Heart left ventricle (tissue), 16 donors: ENCODE measurements around the gene SCAND1. TPM values are rescaled to one million over a fixed set of nuclear protein-coding genes. Genes with fewer than 3 reads are reported as not detected.

Experiments
- ATAC-seq, 4 donors: fragments of 200-7000 bp; cut with Tn5 transposase; one replicate each; pipeline ENCODE4 v1.9.1; 2020 to 2022; ENCODE audit warnings: moderate library complexity in 4 of 4, mild to moderate bottlenecking in 3 of 4, moderate number of reproducible peaks in 1 of 4
- DNase-seq, 5 donors: peaks; one replicate each; pipeline ENCODE4 v3.0.0-alpha.2; 2020
- H3K27ac ChIP-seq, 12 donors: fragments of 200-600 bp; sonication (generic) in 4 of 12; one replicate each; pipeline versions ENCODE4 v1.5.0 to v1.8.0; 2016 to 2022; ENCODE audit warnings: mild to moderate bottlenecking in 2 of 12
- H3K27me3 ChIP-seq, 9 donors: fragments of 200-600 bp; sonication (generic) in 2 of 9; one replicate each; pipeline versions ENCODE4 v1.5.1 to v1.8.0; 2016 to 2022; ENCODE audit warnings: mild to moderate bottlenecking in 3 of 9
- H3K36me3 ChIP-seq, 9 donors: fragments of 200-600 bp; sonication (generic) in 2 of 9; one replicate each; pipeline versions ENCODE4 v1.5.0 to v1.8.0; 2018 to 2022; ENCODE audit warnings: mild to moderate bottlenecking in 2 of 9
- H3K4me1 ChIP-seq, 12 donors: fragments of 200-600 bp; sonication (generic) in 4 of 12; one replicate each; pipeline versions ENCODE4 v1.5.0 to v1.8.0; 2016 to 2022; ENCODE audit warnings: mild to moderate bottlenecking in 3 of 12
- H3K4me3 ChIP-seq, 12 donors: fragments of 200-600 bp; sonication (generic) in 4 of 12; one replicate each; pipeline versions ENCODE4 v1.5.0 to v1.8.0; 2017 to 2022; ENCODE audit warnings: mild to moderate bottlenecking in 9 of 12, moderate library complexity in 4 of 12
- H3K9me3 ChIP-seq, 12 donors: fragments of 200-600 bp; sonication (generic) in 4 of 12; one replicate each; pipeline versions ENCODE4 v1.5.0 to v1.8.0; 2016 to 2022; ENCODE audit warnings: mild to moderate bottlenecking in 1 of 12
- POLR2A ChIP-seq, 2 donors: fragments of 450-650 bp; IDR thresholded peaks; one replicate each; pipeline ENCODE4 v1.6.1; 2017; ENCODE audit warnings: antibody characterized with exemption in 2 of 2, mild to moderate bottlenecking in 2 of 2, moderate library complexity in 2 of 2
- WGBS, 4 donors: extraction: QIAGEN DNeasy Blood & Tissue Kit in 2 of 4; methylation state at CpG; one replicate each; pipeline versions ENCODE4 v1.1.5 to v1.1.7; 2013 to 2018; 5-methylcytosine and 5-hydroxymethylcytosine counted together
- intact Hi-C, 10 donors: fragments of 100-400 bp; cut with DNase I; formaldehyde crosslinking; loops; one replicate each; pipeline versions ENCODE4 v1.11.1 to v1.14.2; 2022
- polyA plus RNA-seq, 2 donors: library from polyadenylated mRNA; stranded (reverse); fragments of 200-250 nt; gene quantifications; one replicate each; pipeline ENCODE4 v1.2.3, GENCODE V29; 2013
- total RNA-seq, 9 donors: library from RNA; depleted of rRNA in 2 of 9; stranded (reverse); fragments of >200 nt in 2 of 9; fragmentation: NEBNext Ultra II Directional in 3 of 9; extraction: Animal tissue kit (Norgen Biotek cat#: 25700) in 3 of 9; gene quantifications; one replicate each; pipeline versions ENCODE4 v1.1.0 to v1.2.4, GENCODE V29; 2016 to 2023
- TF ChIP-seq, protein P1 (sequence below), 12 donors: fragments of 200-600 bp; sonication (generic) in 4 of 12; IDR thresholded peaks; one replicate each; pipeline versions ENCODE4 v1.5.0 to v1.8.0; 2018 to 2022; ENCODE audit warnings: antibody characterized with exemption in 12 of 12, mild to moderate bottlenecking in 5 of 12
- donor health status: ischemic (EF 13 %, LVEDD 7.1; RV severe dilation, severe dysfunction).
- donor health status: healthy with polysubstance abuse.
- donor health status: DM: no; HTN: yes; CAD: no.
- donor health status: DM: no; HTN: no; CAD: no.
- donor health status: ischemic (EF 25% LVEDD 6.9; RV normal size, moderate dysfunction).
- donor health status: ischemic (EF 25% LVEDD 5.7; RV mildly dilated, moderate dysfunction).
- donor health status: healthy.
- donor health status: DM: yes; HTN: yes; CAD: no.
- donor health status: ischemic (EF 35%, LVEDD 5.7; RV mildly dilated, moderate dysfunction).
- donor health status: nonischemic (EF 11% LVEDD 7.7; RV severe dilation, severe dysfunction).
- donor health status: DM: yes; HTN: yes; CAD: no.
- donor health status: PGD.
- donor health status: ischemic (EF 29% LVEDD 5.4; RV normal size, mild dysfunction).
- donor health status: nonischemic (EF 23%, LVEDD 6.1; RV moderate dilation, normal function).

The SCAND1 gene
- total and polyA plus RNA-seq, 11 donors, result 30.8 to 133 (median 50.6) TPM

DNA sequence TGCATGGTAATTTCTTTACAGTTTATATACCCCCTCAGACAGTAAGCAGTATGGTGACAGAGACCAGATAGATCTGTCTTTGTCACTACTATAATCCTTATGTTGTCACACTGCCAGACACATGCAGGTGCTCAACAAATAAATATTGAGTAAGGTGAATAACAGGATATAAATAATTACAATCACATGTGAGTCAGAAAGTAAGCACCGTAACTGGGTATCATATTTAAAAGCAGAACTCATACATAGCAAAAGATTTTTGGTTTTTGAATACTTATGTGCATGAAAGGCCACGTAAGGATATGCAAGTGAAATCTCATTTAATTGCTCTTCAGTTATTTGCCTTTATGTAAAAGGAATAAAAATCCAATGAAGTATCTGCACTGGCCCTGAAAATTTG lies 31.5 kb upstream of the SCAND1 start:
- Histone ChIP-seq H3K4me3 (no peak overlapping the region), H3K27me3 (peaks cover 0 to 2% (median 0%) of the 10 kb centered on the region in 9 donors), H3K4me1 (no peaks in the 10 kb centered on the region), H3K27ac (no peak overlapping the region), H3K36me3 (no peaks in the 10 kb centered on the region), H3K9me3 (no peaks in the 10 kb centered on the region)
- DNase-seq (no peak), ATAC-seq (no peak)
- WGBS, 4 donors, result 78 to 90% (median 83%) methylated on average over 2 of the region's 2 CpGs
- intact Hi-C loops, result no loop called here
- no peak for TF ChIP-seq POLR2A (IDR thresholded peaks at IDR 0.05)
- TF ChIP-seq, protein P1, sequence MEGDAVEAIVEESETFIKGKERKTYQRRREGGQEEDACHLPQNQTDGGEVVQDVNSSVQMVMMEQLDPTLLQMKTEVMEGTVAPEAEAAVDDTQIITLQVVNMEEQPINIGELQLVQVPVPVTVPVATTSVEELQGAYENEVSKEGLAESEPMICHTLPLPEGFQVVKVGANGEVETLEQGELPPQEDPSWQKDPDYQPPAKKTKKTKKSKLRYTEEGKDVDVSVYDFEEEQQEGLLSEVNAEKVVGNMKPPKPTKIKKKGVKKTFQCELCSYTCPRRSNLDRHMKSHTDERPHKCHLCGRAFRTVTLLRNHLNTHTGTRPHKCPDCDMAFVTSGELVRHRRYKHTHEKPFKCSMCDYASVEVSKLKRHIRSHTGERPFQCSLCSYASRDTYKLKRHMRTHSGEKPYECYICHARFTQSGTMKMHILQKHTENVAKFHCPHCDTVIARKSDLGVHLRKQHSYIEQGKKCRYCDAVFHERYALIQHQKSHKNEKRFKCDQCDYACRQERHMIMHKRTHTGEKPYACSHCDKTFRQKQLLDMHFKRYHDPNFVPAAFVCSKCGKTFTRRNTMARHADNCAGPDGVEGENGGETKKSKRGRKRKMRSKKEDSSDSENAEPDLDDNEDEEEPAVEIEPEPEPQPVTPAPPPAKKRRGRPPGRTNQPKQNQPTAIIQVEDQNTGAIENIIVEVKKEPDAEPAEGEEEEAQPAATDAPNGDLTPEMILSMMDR (IDR thresholded peaks at IDR 0.05), result no peak

DNA sequence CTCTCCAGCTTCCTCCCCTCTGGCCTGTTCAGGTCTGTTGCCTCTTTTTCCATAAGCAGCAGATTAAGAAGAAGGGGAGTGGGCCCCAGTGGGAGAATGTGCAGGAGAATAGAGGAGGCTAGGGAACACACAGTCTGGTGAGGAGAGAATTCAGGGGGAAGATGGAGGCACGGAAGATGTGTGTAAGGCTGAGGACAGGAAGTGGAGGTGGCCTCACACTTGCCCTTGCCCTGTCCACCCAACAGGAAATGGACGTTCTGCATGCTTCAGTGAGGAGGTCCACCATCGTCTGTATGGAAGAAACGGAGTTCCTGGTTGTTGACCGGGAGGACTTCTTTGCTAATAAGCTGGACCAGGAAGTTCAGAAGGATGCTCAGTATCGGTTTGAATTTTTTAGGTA lies 30.1 kb upstream of the SCAND1 start:
- no peaks in the 10 kb centered on the region for H3K4me1 ChIP-seq
- H3K4me3 ChIP-seq, result no peak overlapping the region
- no peak overlapping the region for H3K27ac ChIP-seq
- no peaks in the 10 kb centered on the region for H3K36me3 ChIP-seq
- ATAC-seq (no peak), DNase-seq (no peak)
- H3K27me3 ChIP-seq, result peaks cover 0 to 6% (median 0%) of the 10 kb centered on the region in 9 donors
- no peak for TF ChIP-seq POLR2A (IDR thresholded peaks at IDR 0.05)
- TF ChIP-seq, protein P1 (IDR thresholded peaks at IDR 0.05), result no peak
- intact Hi-C loops, result no loop called here
- 64 to 76% (median 72%) methylated on average over 6 of the region's 6 CpGs for WGBS, 4 donors
- no peaks in the 10 kb centered on the region for H3K9me3 ChIP-seq

DNA sequence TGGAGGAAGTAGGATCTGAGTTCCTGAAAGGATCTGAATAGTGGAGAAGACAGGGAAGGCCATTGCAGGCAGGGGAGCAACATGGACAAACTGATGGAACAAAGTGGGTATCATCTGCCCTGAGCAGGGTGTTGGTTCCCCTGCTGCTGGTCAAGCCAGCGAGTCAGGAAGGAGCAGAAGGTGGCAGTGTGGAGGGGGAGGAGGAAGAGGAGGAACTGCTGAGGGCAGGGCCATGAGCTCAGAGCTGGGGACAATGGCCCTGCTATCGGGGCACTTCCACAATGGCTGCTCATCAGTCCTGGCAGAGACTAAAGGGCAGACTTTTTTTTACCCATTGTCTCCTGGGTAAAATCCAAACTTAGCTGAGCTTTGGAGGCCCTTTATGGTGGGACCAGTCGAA lies 27.7 kb upstream of the SCAND1 start:
- peak in 1 of 4 donors; percentile 24 for ATAC-seq
- Histone ChIP-seq H3K27me3 (peaks cover 0 to 6% (median 0%) of the 10 kb centered on the region in 9 donors), H3K4me3 (no peak overlapping the region), H3K9me3 (no peaks in the 10 kb centered on the region), H3K4me1 (no peaks in the 10 kb centered on the region), H3K36me3 (no peaks in the 10 kb centered on the region), H3K27ac (no peak overlapping the region)
- 59 to 69% (median 66%) methylated on average over 3 of the region's 3 CpGs for WGBS, 4 donors
- intact Hi-C loops, result no loop called here
- no peak for DNase-seq
- TF ChIP-seq, protein P1 (IDR thresholded peaks at IDR 0.05), result no peak
- TF ChIP-seq POLR2A (IDR thresholded peaks at IDR 0.05), result no peak

DNA sequence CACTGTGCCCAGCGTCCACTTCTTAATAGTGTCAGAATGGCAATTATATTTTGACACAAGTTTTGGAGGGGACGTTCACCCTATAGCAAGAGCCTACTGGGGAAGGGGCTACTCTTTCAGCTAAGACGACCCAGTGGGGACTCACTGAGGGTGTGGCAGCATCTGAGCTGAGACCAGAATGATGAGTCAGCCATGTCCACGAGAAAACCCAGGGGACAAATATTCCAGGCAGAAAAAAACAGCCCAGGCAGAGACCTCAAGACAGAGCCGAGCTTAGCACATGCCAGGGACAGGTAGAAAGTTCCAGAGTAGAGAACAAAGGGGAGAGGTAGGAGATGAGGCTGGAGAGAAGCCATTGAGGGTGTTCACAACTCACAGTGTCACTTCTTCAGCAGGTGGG lies 25.2 kb upstream of the SCAND1 start:
- DNase-seq (no peak), ATAC-seq (no peak)
- Histone ChIP-seq H3K9me3 (no peaks in the 10 kb centered on the region), H3K4me1 (no peaks in the 10 kb centered on the region), H3K36me3 (no peaks in the 10 kb centered on the region), H3K4me3 (no peak overlapping the region), H3K27ac (no peak overlapping the region), H3K27me3 (peaks cover 0 to 6% (median 0%) of the 10 kb centered on the region in 9 donors)
- TF ChIP-seq POLR2A (IDR thresholded peaks at IDR 0.05), result no peak
- TF ChIP-seq, protein P1 (IDR thresholded peaks at IDR 0.05), result no peak
- intact Hi-C loops, result no loop called here
- WGBS, 4 donors, result 57 to 78% (median 71%) methylated on average over 5 of the region's 5 CpGs
